HG03175 (cell line): Measurements from ENCODE around the gene FA2H.

Source experiments
- ATAC-seq: cut with Tn5 transposase; IDR thresholded peaks from one replicate; pipeline ENCODE4 v1.9.1; 2021; ENCODE audit warnings: mild to moderate bottlenecking, moderate library complexity; ENCODE audit not compliant: unreplicated experiment

FA2H gene

DNA sequence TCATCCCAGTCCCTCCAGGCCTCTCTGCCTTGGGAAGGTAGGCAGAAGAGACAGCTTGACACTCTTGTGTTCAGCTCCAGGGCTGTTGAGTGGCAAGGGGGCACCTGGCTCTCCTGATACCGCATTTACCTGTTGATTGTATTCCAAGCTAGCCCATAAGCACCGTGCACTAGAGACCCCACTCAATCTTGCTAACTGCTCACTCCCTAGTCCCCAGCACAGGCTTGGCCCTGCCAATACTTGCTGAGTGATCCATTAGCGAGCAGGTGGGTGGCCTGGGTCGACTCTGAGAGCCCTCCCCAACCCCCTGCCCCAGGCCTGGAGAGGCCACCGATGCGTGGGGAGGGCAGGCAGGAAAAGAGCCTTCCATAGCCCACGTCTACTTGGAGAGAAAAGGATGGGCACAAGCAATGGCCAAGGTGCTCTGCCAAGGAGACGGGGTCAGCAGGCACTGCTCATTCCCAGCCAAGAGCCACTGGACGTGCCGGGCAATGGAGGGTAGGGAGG lies 29.5 kb downstream of the FA2H start:
- no peak for ATAC-seq

GRCh38 chr16:74744566-74744965 lies 30.1 kb downstream of the FA2H start:
- ATAC-seq: no peak

DNA sequence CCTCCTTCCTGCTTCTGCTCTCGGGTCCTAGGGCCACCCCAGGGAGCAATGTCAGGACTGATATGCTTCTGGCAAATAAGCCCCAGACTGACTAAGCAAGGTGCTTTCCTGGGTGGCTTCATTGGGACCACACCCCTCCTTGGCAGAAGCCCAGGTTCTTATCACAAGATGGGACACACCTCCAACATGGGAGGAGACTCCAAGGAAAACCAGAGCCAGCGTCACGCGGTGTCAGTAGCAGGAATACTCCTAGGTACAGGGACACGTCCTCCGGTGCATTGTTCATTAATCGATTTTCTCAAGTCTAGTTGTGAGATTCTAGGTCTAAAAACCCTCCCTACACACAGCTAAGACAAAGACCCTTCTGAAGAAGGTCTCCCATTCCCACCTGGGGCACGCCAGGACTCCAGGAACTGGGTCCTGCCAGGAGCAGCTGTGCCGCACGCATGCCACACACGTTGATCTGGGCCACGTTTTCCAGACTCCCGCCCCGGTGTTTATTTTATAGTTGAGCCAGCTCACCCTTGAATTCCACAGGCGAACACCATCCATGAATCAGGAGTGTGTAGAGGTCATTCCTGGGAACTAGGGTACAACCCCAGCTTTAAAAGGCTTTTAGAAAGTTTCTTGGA lies 30.8 kb downstream of the FA2H start:
- no peak for ATAC-seq

GRCh38 chr16:74743045-74743667 lies 31.5 kb downstream of the FA2H start:
- ATAC-seq: no peak

- ATAC-seq: no peak
Measured at GRCh38 chr16:74742051-74742481, 32.6 kb downstream of the FA2H start.

DNA sequence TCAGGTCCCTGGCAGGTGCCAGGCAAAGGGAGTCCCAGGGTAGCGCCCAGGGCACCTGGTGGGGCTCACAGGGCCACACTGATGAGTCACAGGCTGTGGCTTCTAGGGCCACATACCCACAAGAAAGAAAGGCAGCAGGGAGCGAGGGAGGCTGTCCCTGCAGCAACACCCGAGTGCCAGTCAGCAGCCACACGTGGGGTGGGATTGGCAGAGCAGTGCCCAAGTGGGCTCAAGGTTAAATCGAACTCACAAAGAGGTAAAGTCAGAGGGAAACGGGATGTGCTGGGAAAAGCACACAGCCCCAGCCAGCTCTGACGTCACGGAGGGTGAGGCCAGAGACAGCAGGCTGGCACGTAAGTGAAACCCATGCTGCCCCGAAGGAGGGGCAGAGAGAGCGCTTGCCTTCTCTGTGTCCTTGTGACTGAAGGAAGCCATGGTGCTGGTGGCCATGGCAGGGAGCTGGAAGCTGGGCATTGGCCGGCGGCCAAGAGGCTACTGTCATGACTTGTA lies 33.8 kb downstream of the FA2H start:
- no peak for ATAC-seq

GRCh38 chr16:74739275-74739674 lies 35.3 kb downstream of the FA2H start:
- no peak for ATAC-seq

DNA sequence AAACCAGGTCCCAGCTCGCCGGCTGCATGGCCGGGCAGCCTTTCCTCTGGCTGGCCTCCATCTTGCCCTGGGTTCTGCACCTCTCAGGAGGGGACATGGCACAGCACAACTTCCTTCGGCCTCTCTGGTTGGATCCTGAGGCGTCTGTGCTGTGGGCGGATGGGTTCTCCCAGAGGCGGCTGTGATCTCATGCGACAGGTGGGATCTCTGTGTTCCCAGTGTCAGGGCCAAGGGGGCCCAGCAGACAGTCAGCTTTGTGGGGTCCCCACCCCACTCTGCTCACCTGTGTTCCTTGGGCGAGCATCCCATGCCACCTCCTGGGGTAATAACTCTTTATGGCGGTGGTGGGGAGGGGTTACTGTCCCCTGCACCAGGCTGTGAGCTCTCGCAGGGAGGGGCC lies 35.8 kb downstream of the FA2H start:
- no peak for ATAC-seq

- no peak for ATAC-seq
Measured at GRCh38 chr16:74738113-74738541, 36.5 kb downstream of the FA2H start.

DNA sequence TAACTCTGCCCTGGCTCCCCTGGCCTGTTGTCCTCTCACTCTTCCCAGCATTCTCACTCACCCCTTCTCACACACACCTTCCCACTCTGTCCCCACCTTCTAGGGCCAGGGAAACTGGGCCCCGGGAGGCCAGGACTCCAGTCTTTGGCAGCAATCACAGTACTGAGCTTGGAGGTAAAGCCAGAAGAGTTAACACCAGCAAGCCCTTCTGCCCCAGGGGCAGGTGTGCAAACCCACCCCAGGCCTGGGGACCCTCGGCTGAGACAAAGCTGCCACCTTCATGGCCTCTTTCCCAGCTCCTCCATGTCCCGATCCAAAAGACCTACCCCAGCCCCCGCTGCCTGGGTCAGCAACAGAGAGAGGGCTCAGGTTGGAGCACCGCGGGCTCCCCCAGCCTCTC lies 37.1 kb downstream of the FA2H start:
- no peak for ATAC-seq

DNA sequence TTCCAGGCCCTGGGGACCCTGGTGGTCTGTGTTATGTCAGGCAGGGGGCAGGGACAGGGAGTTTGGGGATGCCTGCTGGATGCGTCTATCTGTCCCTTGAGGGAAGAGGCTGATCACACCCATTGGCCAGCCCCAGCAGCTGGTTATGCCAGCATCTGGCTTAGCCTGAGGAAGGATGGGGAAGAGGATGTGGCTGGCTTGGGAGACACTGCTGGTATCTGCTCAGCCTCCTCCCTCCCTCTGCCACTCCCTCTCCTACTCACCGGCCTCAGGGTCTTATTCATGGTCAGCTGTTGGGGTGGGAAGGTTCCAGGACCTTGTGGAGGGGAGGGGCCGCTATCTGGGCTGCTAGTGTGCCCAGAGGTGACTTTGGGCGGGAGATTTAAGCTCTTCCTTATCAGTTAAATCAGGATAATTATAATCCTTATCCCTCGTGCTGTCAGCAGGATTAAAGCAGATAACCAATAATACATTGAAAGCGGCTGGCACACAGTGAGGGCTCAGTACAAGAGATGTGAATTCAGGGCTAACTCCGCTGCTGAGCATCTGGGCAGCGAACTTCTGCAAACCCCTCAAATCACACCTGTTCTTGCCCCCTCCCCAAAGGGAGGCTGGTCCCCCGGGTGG lies 38.0 kb downstream of the FA2H start:
- ATAC-seq: no peak

DNA sequence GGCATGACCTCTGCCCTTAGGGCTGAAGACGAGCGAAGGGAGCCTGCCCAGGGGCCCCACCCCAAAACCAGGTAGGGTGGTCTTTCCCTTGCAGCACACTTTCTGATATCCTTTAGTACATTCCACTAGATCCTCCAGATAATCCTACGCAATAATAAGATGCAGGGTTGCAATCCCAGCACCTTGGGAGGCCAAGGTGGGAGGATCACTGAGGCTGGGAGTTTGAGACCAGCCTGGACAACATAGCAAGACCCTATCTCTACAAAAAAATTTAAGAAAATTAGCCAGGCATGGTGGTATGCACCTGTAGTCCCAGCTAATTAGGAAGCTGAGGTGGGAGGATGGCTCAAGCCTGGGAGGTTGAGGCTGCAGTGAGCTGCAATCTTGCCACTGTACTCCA lies 39.1 kb downstream of the FA2H start:
- no peak for ATAC-seq

DNA sequence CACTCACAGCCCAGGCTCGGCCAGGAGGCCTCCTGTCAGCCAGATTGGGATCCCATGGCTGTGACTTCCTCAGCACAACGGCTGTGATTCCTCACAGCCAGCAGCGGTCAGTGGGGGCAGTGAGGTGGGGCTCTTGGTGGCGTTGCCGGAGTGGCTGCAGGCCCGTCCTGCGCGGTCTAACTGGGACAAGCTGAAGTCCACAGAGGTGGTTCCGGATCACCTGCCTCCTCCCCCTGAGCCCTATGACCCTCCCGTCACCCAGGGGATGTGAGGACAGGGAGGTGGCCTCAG lies 39.5 kb downstream of the FA2H start:
- no peak for ATAC-seq

- ATAC-seq: no peak
Measured at GRCh38 chr16:74734361-74735161, 40.1 kb downstream of the FA2H start.

GRCh38 chr16:74732707-74733350 lies 41.8 kb downstream of the FA2H start:
- ATAC-seq: no peak

- ATAC-seq: no peak
Measured at GRCh38 chr16:74731853-74732477, 42.7 kb downstream of the FA2H start.

DNA sequence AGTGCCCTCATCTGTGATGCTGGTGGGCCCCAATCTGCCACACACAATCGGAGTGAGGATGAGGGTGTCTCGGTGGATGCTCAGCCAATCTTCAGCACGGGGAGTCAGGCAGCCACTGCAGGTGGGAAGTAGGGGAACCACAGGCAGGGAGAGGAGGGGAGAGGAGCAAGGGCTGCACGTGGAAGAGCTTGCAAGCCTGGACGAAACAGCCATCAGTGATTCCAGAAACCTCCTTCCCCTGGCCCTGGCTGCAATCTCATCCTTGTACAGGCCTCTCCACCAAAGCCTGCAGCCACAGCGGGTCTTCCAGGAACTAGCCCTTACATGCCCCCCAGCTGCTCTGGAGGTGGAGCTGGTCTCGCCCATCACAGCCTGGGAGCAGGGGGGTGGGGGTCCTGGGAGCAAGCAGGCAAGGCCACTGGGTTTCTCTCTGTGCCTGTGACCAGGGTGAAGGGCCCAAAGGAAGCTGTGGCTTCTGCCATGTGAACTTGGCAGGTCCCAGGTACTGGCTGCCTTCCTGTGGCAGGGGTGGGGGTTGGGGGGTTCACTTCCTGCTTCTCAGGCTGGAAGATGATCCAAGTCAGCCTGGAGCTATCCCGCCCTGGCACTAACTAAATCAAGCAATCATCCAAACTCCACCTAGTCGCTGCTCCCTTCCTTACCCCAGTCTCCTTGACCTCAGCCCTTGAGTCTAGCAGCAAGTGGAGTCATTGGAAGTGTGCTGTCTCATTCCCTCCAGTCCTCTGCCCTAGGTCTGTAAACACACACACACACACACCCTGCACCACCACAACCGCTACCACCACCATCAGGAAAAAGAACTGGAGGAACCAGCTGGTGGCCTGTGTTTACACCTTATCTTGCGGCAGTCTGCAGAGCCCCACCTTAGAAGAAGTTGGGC lies 44.6 kb downstream of the FA2H start:
- ATAC-seq: no peak

GRCh38 chr16:74727903-74728302 lies 46.7 kb downstream of the FA2H start:
- no peak for ATAC-seq

- ATAC-seq: no peak
Measured at GRCh38 chr16:74726716-74727115, 47.9 kb downstream of the FA2H start.
